GM19468 (cell line): Measurements from ENCODE around the gene ACOT7.

Experiments used
- ATAC-seq: cut with Tn5 transposase; IDR thresholded peaks from one replicate; pipeline ENCODE4 v1.9.1; 2021; ENCODE audit warnings: mild to moderate bottlenecking, moderate library complexity, moderate number of reproducible peaks; ENCODE audit not compliant: unreplicated experiment; ENCODE audit errors: extremely low read depth

ACOT7 gene

DNA sequence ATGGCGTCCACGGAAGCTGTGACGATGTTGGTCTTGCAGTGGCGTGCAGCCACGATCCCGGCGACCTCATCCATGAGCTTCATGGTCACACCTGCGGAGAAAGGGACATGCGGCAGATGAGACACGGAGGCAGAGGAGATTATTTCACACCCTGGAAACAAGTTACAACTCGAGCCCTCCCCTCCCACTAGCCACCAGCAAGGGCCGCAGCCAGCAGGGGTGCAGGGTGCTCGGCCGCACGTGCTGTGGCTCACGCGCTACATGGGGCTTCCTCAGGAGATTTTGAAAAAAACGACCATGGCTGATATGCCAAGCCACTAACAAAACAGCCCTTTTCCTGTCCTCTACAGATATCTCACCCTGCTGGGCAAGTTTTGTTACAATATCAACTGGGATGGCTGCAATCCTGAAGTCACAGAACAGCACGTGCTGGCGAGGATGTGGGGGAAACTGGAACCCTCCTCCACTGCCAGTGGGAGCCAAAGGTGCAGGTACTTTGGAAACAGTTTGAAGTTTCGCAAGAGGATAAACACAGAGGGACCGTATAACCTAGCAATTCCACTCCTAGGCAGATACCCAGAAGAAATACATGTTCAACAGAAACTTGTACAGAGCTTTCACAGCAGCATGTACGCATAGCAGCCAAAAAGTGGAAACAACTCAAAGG is 98.5 kb downstream of the ACOT7 start:
- no peak for ATAC-seq

DNA sequence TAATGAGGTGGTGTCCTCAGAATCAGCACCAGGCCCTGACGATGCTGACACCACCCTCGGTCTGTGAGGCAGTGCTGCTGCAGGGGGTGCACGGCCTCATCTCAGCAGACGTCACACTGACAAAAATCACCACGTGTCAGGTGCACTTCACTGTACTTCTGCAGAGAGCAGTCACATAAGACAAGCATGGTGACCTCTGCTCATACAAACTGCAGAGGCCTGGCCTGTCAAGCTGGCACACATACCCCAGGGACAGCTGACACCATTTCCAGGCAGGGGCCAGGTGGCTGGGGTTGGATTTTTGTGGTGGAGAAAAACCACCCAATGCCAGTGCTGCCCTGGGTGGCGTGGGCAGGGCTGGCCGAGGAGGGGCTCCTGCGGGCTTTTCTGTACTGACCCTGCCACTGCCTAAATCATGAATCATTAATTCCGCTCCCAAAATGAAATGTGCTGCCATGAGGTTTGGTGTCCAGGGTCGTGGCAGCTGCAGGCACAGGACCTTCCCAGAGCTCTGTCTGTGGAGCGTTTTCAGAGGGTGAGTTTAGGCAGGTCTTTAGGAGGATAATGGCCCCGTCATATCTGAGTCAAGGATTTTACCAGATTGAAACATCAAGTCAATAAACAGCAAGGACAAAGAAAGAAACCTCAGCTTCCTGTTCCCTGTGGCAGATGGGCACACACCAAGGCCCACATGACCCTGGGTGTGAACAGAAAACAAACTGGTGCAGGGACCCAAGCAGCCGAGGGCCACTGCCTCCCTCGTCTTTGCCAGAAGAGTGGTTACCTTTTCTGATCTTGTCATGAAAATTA is 99.3 kb downstream of the ACOT7 start:
- ATAC-seq, result no peak

GRCh38 chr1:6292102-6292501 is 101.5 kb downstream of the ACOT7 start:
- no peak for ATAC-seq

- ATAC-seq, result no peak
Observed at GRCh38 chr1:6288665-6289064, 104.9 kb downstream of the ACOT7 start.

DNA sequence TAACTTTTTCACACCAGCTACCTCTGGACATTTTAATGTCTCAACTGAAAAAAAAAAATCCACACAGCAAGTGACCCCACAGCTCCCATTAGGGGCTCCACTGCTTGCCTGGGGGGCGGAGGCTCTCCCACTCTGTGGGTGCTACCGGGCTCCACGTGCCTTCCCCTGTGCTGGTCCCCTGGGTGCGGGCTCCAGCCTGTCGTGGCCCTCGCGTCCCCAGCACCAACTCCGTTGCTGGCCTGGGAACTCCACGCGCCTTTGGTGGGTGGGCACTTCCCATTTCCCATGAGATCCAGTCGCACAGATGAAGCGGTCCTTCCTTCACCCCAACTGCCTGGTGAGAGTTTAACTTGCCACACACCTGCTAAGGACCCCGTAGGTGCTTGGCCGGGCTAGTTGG is 105.5 kb downstream of the ACOT7 start:
- no peak for ATAC-seq

GRCh38 chr1:6287431-6287886 is 106.1 kb downstream of the ACOT7 start:
- ATAC-seq, result no peak

- ATAC-seq, result no peak
Observed at GRCh38 chr1:6287029-6287428, 106.5 kb downstream of the ACOT7 start.

- no peak for ATAC-seq
Observed at GRCh38 chr1:6286266-6286665, 107.3 kb downstream of the ACOT7 start.

DNA sequence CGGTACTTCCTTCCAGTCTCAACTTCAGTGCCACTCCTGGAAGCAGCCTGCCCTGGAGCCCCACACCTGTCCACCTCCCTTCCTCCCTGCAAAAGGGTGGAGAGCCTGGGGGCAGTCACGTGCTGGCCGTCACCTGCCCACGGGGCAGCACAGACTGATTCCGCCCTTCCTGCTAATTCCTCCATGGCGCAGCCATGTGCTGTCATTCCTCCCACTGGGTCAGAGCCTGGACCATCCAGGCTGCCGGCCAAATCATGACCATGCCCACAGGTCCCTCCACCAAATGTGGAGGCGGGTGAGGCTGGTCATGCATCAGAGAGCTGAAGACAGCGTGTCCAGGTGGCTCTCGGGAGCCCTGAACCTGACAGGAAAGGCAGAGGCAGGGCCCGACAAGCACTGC is 108.2 kb downstream of the ACOT7 start:
- ATAC-seq, result no peak

DNA sequence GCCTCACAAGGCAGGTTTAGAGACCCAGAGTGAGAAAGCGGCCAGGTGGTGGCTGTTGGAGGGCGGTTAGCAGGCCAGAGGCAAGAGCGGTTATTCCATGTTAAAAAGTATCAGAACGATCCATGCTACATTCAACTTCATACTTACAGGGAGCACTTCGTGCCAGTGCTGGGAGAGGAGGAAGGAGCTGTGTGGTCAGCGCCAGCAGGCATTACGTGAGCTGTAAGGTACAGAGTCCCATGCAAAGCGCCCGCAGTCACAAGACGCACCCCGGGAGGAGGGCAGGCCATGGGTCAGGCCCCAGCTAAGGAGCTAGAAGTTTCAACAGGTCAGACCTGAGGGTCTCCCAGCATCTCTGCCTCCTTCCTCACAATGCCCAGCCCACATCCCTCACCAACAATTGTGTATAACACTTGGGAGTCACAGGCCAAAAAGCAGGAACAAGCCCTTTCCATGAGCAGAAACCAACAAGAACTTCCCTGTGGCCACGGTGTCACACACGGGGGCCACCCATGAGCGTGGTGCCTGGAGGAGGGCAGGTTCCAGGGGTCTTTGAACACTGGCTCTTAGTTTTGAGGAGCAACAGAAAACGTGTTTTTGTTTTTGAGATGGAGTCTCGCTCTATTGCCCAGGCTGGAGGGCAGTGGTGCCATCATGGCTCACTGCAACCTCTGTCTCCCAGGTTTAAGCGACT is 110.8 kb downstream of the ACOT7 start:
- ATAC-seq, result no peak

DNA sequence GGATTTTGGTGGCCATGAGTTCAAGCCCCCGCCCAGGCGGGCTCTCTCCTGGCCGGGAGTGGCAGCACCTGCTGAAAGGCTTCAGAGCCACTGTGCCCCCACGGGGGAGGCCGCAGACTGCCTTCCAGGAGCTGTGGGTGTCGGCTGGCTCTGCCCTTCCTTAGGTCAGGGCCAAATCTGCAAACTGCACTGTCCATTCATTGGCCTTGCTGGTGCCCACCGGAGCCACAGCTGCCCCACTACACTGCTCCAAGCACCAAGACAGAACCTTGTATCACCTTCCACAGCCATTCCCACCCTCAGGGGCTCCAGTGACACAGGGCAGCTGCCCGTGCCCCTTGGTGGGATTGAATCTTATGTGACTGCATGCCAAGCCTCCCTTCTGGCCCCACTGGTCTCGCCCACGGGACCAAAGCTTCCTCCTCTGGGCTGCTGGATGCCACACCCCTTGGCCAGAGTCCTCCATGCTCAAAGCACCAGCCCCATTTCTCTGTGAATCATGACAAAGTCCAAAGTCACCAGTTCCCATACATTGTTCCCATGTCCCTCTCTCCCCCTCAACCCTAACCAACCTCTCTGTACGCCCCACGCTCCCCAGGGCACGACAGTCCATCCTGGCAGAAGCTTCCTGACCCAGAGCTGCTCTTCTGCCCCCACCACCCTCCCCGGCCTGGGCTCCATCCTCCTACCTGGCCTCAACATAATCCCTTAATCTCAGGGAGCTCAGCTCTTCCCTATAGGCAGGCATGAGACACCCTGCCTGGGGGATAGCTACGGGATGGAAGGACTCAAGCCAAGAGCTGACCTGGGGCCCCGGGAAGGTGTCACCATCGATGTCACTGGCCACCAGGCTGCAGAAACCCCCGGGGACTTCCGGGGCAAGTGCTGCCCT is 111.8 kb downstream of the ACOT7 start:
- ATAC-seq, result no peak

DNA sequence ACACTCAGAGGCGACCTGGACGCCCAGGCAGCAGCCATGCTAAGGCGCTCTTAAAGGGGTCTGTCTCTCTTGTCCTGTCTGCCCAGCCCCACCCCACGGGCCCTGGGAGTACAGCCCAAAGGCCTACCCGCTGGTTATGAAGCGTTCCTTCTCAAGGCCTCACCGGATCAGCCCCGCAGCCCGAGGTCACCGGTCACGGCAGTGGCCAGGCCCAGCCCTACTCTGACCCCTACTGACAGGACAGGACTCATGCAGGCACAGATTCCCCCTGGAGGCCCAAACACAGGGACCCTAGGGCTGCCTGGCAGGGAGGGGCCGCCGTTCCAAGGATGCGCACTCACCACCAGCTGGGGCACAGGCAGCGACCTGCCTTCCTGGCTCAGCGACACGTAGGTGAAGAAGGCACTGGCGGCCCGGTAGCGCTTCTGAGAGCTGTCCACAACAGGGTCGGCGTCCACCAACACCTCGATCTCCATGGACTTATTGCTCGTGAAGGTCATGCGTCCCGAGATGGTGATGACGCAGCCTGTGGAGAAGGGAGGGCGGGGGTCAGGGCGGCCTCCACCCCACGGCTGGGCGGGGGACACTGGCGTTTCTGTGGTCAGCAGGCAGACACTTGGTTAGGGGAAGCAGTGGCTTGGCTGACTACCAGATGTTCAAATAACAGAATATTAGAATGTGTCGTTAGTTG is 112.7 kb downstream of the ACOT7 start:
- ATAC-seq, result no peak

DNA sequence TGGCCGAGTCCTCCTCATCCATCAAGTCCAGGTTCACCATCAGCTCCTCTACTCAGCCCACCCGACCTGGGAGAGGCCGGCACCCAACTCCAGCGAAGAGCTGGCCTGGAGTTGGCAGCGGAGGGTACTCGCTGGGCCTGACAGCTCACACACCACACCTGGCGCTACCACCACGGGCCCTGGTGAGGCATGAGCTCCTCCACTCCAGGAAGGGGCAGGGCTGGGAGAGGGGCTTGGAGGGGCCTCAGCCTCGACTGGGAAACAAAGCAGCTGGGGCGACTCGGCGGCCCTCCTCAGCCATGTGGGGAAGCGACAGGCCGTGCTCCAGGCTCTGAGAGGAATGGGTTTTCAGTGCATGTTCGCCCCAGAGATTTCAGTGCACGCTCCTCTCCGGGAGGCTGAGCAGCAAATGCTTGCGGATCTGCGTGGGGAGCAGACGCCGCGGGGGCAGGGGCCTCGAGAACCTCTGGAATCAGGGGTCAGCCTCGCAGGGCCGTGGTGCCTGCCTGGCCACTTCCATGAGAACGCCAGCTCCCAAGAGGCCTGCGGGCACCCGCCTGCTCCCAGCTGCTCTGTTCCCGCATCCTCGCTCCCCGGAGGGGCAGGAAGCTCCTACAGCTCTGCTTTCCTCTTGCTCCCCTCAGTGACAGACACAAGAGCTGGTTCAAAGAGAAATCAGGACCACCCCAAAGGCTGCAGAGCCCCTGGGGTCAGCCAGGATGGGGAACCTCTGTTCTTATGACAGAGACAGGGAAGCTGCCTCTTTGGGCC is 113.8 kb downstream of the ACOT7 start:
- ATAC-seq, result no peak

GRCh38 chr1:6279066-6279465 is 114.5 kb downstream of the ACOT7 start:
- ATAC-seq, result no peak

DNA sequence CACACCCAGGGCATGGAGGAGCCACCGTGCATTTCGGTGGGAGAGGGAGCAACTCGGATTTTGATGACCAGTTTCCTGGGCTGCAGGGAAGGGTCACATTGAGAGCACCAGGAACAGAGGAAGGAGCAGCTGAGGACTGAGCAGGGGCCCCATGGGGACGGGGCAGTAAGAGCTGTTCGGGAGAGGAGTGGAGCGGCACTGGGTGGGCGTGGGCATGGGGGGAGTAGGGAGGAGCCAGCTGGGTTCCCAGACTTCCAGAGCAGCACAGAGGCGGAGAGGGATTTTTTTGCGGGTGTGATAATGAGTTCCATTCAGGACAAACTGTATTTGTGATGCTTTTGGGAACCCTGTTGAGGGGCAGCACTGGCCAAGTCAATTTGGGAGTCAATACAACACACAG is 115.3 kb downstream of the ACOT7 start:
- no peak for ATAC-seq

GRCh38 chr1:6276811-6277555 is 116.6 kb downstream of the ACOT7 start:
- no peak for ATAC-seq

- no peak for ATAC-seq
Observed at GRCh38 chr1:6275826-6276782, 117.5 kb downstream of the ACOT7 start.
